ENCODE results near the gene DNAJC19. TPM values are rescaled to one million over a fixed set of nuclear protein-coding genes. Genes with fewer than 3 reads are reported as not detected.
A peak's percentile ranks its signal among the peaks of the same experiment; 100 is the strongest.
"Not testable (repeated sequence)": the region's sequence is repeated elsewhere in the genome, so short reads cannot be mapped to it uniquely, and the experiment has no call there.

Gene DNAJC19
- polyA plus RNA-seq (ENCODE audit: insufficient read length in 4 of 4) = 10 to 100 TPM; 74.2 to 84.1 (median 83.2) TPM

DNA sequence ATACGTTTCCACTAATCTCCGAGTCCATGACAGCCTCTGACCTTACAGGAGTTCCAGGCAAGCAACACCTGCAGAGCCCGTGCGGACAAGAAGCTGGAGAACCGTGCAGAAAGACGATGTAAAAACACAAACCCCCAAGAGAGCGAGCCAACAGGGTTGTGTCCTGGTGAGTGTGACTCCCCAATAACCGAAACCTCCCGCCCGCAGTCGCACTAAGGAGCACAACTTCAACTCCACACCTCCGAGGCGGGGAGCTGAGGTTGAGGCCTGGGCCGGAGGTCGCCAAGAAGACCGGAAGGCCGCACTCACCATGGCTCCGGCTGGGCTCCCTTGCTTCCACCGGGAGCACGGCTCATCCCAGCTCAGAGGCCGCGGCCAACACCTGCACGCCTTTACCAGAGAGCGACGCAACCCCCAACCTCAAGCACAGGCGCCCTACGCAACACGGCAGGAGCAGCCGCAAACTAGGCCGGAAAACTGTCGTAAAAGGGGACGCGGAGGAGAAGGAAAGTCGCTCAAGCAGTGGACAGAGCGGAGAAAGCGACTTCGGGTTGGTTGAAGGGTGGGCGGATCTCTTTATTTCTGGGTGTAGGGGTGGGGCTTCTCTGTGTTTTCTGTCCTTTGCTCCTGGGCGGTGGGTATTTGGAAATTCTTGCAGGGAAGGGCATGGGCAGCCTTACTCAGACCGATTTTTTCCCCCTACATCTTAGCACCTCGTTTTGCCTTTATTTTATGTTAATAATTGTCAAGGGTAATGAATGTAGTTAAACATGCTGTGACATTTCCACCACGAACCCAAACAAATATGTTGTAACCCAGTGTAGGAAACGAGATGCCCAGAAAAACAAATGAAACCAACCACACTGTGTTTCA lies at the start of gene DNAJC19:
TSS of gene DNAJC19 (minus strand) at position 446 of the 873 bp plus-strand sequence. CDS start at position 312, 134 bp downstream.
- DNase-seq (ENCODE audit: low read depth in 4 of 4, low spot score in 3 of 4) = peak; percentile 81 to 96 (median 92)

- no peak for DNase-seq (ENCODE audit: low read depth in 4 of 4, low spot score in 3 of 4)
Measured at GRCh38 chr3:181030948-181031347, 41.4 kb upstream of the DNAJC19 start.

DNA sequence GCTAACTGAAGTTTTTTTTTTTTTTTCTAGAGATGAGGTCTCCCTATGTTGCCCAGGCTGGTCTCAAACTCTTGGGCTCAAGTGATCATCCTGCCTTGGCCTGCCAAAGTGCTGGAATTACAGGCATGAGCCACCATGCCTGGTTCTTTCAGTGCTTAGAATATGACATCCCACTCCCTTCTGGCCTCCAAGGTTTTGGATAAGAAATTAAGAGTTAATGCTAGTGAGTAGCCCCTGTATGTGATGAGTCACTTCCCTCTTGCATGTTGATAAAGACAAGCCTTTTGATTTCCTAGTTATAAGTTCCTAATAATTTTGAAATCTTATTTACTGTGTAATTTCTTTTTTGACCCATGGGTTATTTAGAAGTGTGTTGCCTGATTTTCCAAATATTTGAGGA lies 35.7 kb upstream of the DNAJC19 start:
- no peak for DNase-seq (ENCODE audit: low read depth in 4 of 4, low spot score in 3 of 4)

DNA sequence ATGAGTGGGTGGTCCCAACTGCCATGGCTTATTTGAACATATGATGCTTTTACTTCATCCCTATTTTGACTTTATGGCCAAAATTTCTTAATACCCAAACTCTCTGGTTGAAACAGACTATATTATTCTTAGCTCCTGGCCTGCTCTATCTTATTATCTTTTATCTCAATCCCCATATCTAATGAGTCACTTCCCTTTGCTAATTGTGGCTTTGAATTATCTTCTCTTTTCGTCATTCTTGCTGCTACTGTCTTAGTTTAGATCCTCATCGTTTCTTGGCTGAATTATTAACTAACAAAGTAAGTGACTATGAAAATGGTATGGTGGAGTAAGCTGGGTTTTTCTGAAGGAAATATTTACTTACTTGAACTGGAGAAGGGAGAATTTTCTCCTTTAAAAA lies 28.2 kb upstream of the DNAJC19 start:
- DNase-seq (ENCODE audit: low read depth in 4 of 4, low spot score in 3 of 4) = no peak

DNA sequence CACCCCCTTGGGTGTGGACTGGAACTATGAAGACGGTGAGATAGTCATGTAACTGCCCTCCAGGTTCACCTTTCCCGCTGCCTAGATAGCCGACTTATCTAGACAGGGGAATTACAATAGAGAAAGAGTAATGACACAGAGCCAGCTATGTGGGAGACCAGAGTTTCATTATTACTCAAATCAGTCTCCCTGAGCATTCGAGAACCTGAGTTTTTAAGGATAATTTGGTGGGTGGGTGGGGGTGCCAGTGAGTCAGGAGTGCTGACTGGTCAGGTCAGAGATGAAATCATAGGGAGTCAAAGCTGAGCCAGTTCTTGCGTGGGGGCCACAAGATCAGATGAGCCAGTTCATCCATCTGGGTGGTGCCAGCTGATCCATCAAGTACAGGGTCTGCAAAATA lies 19.7 kb upstream of the DNAJC19 start:
- DNase-seq (ENCODE audit: low read depth in 4 of 4, low spot score in 3 of 4) = no peak

DNA sequence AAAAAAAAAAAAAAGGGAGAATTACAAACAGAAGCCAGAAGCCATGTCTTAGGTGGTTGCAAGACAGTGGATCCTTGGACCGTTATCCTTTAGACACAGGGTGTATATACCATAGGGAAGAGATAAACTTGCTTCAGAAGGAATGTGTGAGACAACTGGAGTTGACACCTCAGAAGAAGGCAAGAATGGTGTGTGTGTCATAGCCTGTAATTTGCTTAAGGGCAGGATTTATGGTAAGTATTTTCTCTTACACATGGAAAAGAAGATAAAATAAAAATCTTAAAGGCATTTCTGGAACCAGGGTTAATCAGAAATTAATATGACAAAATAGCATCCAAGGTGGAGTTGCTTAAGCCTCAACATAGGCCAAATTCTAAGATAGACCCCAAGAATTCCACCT lies 19.3 kb upstream of the DNAJC19 start:
- DNase-seq (ENCODE audit: low read depth in 4 of 4, low spot score in 3 of 4) = no peak

- DNase-seq (ENCODE audit: low read depth in 4 of 4, low spot score in 3 of 4) = no peak
Measured at GRCh38 chr3:181007262-181007661, 17.7 kb upstream of the DNAJC19 start.

DNA sequence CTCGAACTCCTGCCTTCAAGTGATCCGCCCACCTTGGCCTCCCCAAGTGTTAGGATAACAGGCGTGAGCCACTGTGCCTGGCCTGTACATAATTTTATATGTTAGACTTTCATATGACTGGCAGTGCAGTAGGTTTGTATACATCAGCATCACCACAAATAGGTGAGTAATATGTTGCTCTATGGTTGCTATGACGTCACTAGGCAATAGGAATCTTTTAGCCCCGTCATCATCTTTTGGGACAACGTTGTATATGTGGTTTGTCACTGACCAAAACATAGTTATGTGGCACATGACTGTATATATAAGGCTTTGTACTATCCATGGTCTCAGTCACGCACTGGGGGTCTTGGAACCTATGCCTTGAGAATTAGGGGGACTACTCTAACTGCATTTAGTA lies 17.0 kb upstream of the DNAJC19 start:
- DNase-seq (ENCODE audit: low read depth in 4 of 4, low spot score in 3 of 4) = no peak

DNA sequence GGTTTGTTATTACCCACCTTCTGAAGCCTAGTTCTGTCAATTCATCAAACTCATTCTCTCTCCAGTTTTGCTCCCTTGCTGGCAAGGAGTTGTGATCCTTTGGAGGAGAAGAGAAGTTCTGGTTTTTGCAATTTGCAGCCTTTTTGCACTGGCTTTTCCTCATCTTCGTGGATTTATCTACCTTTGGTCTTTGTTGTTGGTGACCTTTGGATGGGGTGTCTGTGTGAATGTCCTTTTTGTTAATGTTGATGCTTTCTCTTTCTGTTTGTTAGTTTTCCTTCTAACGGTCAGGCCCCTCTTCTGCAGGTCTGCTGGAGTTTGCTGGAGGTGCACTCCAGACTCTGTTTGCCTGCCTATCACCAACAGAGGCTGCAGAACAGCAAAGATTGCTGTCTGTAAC lies 13.9 kb upstream of the DNAJC19 start:
- not testable (repeated sequence) for DNase-seq (ENCODE audit: low read depth in 4 of 4, low spot score in 3 of 4)

GRCh38 chr3:181002331-181002730 lies 12.8 kb upstream of the DNAJC19 start:
- not testable (repeated sequence) for DNase-seq (ENCODE audit: low read depth in 4 of 4, low spot score in 3 of 4)

DNA sequence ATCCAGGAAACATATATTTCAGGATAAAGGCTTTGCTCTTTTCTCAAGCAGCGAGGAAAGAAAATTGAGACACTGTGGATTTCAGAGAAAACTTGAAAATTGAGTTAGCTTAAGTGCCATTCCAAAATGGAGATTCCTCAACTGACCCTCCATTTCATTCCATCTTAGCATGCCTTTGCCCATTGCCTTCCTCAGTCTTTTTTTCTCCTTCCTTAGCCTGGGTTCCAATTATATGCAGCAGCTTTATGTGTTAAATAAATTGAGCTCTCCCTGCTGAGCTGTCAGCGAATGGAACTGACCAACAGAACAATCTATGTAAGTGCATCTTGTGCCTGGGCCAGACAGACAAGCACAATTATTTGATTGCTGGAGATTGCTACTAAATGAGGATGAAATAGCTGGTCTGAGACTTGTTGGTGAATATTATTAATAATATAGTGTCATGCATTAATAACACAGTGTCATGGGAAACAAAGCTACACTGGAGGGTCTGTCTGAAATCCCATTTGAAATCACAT lies 6.9 kb upstream of the DNAJC19 start:
- DNase-seq (ENCODE audit: low read depth in 4 of 4, low spot score in 3 of 4) = no peak

GRCh38 chr3:180990505-180990904 lies 969 bp upstream of the DNAJC19 start:
- DNase-seq (ENCODE audit: low read depth in 4 of 4, low spot score in 3 of 4) = no peak

DNA sequence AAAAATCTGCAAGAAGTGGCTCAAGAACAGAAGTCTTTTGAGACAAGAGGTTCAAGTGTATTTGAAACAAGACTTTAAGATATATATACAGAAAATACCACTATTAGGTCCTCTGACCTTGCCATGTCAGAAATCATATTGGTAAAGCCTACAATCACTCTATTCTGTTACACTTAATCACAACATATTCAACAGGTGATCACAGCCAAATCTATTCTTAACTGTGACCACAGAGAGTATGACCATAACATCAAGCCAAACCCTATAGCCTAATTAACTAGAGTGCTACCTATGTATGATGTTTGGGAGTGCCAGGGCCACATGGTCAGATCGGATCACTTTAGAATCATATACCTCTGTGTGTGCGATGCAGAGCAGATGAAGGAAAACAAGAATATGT lies 2.2 kb downstream of the DNAJC19 start:
- DNase-seq (ENCODE audit: low read depth in 4 of 4, low spot score in 3 of 4) = no peak

DNA sequence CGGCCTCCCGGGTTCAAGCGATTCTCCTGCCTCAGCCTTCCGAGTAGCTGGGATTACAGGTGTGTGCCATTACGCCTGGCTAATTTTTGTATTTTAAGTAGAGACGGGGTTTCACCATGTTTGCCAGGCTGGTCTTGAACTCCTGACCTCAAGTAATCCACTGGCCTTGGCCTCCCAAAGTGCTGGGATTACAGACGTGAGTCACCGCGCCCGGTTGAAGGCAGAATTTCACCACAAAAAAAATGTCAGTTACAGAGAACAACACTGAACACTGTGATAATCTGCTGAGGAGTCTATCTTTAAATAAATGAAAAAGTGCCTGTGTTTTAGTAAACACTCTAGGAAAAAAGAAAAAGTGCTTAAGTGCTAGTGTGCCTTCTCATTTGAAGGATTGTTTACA lies 3.2 kb downstream of the DNAJC19 start:
- DNase-seq (ENCODE audit: low read depth in 4 of 4, low spot score in 3 of 4) = not testable (repeated sequence)

DNA sequence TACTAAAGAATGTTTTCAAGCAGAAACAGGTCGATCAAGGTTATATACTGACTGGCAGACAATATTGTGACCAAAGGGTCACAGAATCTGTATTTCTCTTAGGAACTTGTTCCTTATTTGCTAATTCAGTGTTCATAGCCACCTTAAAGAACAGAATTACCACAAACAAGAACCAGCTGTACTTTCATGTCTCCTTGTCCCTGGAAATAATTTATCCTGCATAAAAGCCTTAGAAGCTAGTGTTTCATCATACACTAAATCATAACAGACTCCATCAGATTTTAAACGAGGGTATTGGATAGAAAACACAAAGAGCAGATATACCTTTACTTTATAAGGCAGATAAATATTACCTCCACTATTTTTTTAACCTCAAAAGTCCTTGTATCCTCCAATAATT lies 6.4 kb downstream of the DNAJC19 start:
- DNase-seq (ENCODE audit: low read depth in 4 of 4, low spot score in 3 of 4) = no peak

GRCh38 chr3:180981912-180982311 lies 7.6 kb downstream of the DNAJC19 start:
- DNase-seq (ENCODE audit: low read depth in 4 of 4, low spot score in 3 of 4) = no peak

DNA sequence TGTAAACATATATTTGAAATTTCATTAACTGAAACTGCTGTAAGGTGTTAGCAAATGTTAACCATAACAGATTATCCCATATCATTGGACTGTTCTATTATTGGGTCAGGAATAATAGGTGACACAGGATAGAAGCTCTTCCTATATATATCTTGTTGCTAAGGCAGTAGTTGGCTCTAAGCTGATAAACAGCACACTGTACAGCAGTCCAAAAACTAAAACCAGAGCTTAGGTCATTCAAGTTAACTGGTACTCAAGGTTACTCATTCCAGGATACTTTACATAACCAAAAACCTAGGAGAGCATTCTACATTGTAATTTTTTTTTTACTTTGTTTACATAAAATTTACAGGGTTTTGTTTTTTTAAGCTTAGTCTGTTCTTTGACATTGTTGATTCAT lies 8.9 kb downstream of the DNAJC19 start:
- no peak for DNase-seq (ENCODE audit: low read depth in 4 of 4, low spot score in 3 of 4)

GRCh38 chr3:180979961-180980360 lies 9.6 kb downstream of the DNAJC19 start:
- no peak for DNase-seq (ENCODE audit: low read depth in 4 of 4, low spot score in 3 of 4)

DNA sequence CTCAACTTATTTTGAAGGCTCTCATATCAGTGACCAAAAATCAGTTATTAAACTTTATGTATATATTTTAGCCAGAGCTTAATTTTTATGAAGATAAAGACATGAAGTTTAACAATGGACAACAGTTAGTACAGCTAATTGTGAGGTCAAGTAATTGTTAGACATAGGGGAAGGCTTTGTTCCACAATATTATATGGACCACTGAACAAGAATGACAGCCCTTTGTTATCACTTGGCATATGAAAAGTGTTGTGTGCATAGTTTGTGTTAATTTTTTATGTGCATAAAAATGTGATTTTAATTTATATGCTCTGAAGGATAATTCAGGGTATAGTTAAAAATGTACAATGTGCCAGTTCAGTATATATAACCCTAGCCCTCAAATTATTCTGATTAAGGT lies 12.0 kb downstream of the DNAJC19 start:
- DNase-seq (ENCODE audit: low read depth in 4 of 4, low spot score in 3 of 4) = no peak

GRCh38 chr3:180974286-180974685 lies 15.2 kb downstream of the DNAJC19 start:
- no peak for DNase-seq (ENCODE audit: low read depth in 4 of 4, low spot score in 3 of 4)

- no peak for DNase-seq (ENCODE audit: low read depth in 4 of 4, low spot score in 3 of 4)
Measured at GRCh38 chr3:180973543-180973942, 16.0 kb downstream of the DNAJC19 start.

DNA sequence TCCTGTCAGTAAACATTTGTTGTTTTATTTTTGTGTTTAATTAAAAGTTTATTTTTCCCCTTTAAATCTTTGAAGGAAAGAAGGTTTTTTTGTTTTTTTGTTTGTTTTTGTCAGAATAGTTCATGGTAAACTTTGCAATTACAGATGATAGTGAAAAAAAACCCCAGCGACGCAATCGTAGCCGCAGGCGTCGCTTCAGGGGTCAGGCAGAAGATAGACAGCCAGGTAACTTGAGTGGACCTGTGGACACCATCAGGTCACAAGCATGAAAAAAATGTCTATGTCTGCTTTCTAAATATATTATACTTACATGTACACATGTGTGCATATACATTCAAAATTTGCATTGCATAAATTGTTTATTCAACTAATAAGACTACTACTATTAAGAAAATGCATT lies 18.6 kb downstream of the DNAJC19 start:
- DNase-seq (ENCODE audit: low read depth in 4 of 4, low spot score in 3 of 4) = no peak

Data from right renal pelvis (tissue), 4 donors.